Immature natural killer cell (primary cell): ENCODE measurements around the gene CCDC51. TPM values are rescaled to one million over a fixed set of nuclear protein-coding genes. Genes with fewer than 3 reads are reported as not detected.

Source experiments
- DNase-seq, 3 donors: peaks; one replicate each; pipeline ENCODE4 v3.0.0; 2022; ENCODE audit warnings: mixed read lengths in 1 of 3
- H3K27ac Mint-ChIP-seq, 6 donors: one replicate each; pipeline ENCODE4 v1.8.0; 2020; ENCODE audit warnings: mixed read lengths in 6 of 6, mild to moderate bottlenecking in 5 of 6, inconsistent platforms in 4 of 6, moderate library complexity in 3 of 6
- H3K27me3 Mint-ChIP-seq, 3 donors: one replicate each; pipeline ENCODE4 v1.8.0; 2020 to 2021; ENCODE audit warnings: low read depth in 3 of 3, mild to moderate bottlenecking in 3 of 3, mixed read lengths in 3 of 3, moderate library complexity in 3 of 3, inconsistent platforms in 1 of 3
- H3K36me3 Mint-ChIP-seq, 3 donors: one replicate each; pipeline ENCODE4 v1.8.0; 2020; ENCODE audit warnings: mixed read lengths in 3 of 3, inconsistent platforms in 2 of 3, mild to moderate bottlenecking in 2 of 3
- H3K4me1 Mint-ChIP-seq, 2 donors: one replicate each; pipeline ENCODE4 v1.8.0; 2020; ENCODE audit warnings: inconsistent platforms in 2 of 2, mild to moderate bottlenecking in 2 of 2, mixed read lengths in 2 of 2, moderate library complexity in 1 of 2
- H3K4me3 Mint-ChIP-seq, 5 donors: one replicate each; pipeline ENCODE4 v1.8.0; 2020; ENCODE audit warnings: mild to moderate bottlenecking in 5 of 5, mixed read lengths in 5 of 5, inconsistent platforms in 3 of 5, moderate library complexity in 3 of 5
- H3K9me3 Mint-ChIP-seq, 6 donors: one replicate each; pipeline ENCODE4 v1.8.0; 2020; ENCODE audit warnings: mild to moderate bottlenecking in 6 of 6, mixed read lengths in 6 of 6, inconsistent platforms in 4 of 6, moderate library complexity in 3 of 6
- polyA plus RNA-seq, 3 donors: library from polyadenylated mRNA; unstranded; fragments of 300-500 nt; fragmentation: Illumina TruSeq; gene quantifications; one replicate each; pipeline ENCODE4 v1.2.3, GENCODE V29; 2021

Gene CCDC51
- polyA plus RNA-seq, 3 donors from 2014 or later = 10.2 to 16.3 (median 10.6) TPM

DNA sequence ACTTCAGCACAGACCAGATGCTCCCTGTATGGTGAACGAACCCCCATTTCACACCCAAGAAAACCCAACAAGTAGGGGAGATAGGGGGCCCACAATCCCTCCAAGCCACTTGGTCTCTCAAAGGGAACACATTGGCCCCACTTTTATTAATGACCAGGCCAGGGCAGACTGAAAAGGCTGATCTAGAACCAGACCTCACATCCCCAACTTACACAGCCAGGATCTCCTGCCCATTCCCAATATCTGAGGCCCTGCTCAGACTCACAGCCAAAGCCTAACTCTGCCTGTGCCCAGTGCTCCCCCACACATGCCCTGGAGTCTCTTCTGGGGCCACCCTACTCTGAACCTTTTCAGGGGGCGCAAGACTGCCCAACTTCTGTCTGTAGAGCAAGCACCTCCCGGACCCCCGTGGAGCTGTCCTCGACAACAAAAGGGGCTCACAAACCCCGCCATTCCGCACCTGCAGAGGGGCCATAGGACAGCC lies 11.8 kb downstream of the CCDC51 start:
- peak overlapping the region in 2 of 6 donors; percentile 34 to 35 for H3K27ac Mint-ChIP-seq
- no peaks in the 10 kb centered on the region for H3K9me3 Mint-ChIP-seq
- peaks cover 2 to 4% (median 3%) of the 10 kb centered on the region in 3 donors for H3K27me3 Mint-ChIP-seq
- peak overlapping the region; percentile 53 to 70 (median 63) for H3K4me3 Mint-ChIP-seq
- H3K4me1 Mint-ChIP-seq = peaks cover 5 to 17% of the 10 kb centered on the region in 2 donors
- no peak for DNase-seq
- H3K36me3 Mint-ChIP-seq = peaks cover 0 to 7% (median 0%) of the 10 kb centered on the region in 3 donors

DNA sequence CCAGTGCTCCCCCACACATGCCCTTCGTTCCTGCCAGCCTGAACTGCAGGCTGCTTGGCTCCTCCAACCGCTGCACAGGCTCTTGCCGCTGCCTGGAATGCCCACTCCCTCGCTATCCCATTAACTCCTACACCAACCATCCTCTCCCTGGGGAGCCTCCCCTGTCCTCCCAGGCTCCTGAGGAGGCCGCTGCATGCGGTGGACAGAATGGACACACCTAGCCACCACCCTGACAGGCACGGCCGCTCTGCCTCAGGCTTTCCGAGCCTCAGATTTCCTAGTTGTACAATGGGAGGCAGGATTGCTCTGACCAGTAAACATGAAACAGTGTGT lies 12.3 kb downstream of the CCDC51 start:
- peaks cover 0 to 7% (median 0%) of the 10 kb centered on the region in 3 donors for H3K36me3 Mint-ChIP-seq
- no peak for DNase-seq
- H3K4me3 Mint-ChIP-seq = peak overlapping the region; percentile 53 to 70 (median 63)
- no peak overlapping the region for H3K27ac Mint-ChIP-seq
- H3K4me1 Mint-ChIP-seq = peaks cover 5 to 17% of the 10 kb centered on the region in 2 donors
- peaks cover 3 to 4% (median 4%) of the 10 kb centered on the region in 3 donors for H3K27me3 Mint-ChIP-seq
- no peaks in the 10 kb centered on the region for H3K9me3 Mint-ChIP-seq

DNA sequence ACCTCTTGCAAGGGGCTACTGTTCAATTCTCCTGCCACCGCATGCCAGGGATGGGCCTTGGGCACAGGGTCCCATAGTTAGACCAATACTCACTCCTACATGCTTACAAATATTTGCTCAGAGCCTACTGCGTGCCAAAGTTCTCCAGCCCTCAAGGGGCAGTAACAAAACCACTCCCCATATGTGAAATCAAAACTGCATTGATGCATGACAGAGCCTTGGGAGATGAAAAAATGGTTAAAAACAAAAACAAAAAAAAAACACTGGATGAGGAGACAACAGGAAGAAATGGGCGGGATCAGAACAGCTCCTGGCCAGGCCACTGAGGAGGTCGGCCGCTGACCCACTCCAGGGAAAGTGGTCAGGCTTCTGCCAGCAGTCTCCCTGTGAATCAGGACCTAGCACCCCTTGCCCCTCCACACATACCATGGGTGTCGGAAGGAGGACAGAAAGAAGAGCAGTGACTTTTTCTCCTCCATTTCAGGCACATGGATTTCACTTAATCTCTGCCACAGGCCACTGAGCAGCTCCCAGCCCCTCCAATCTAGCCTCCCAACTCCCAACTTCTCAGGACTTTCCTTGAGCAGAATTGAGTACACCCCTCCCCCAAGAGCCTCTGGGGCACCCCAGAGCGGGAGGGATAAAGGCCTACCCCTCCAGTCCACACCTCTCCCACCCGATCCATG lies 12.8 kb downstream of the CCDC51 start:
- Mint-ChIP-seq H3K27ac (peak overlapping the region in 1 of 6 donors; percentile 19), H3K4me3 (peak overlapping the region; percentile 4 to 61 (median 33)), H3K4me1 (peaks cover under 1 to 15% of the 10 kb centered on the region in 2 donors), H3K9me3 (no peaks in the 10 kb centered on the region), H3K36me3 (peaks cover 0 to 3% (median 0%) of the 10 kb centered on the region in 3 donors), H3K27me3 (peaks cover 3 to 4% (median 4%) of the 10 kb centered on the region in 3 donors)
- no peak for DNase-seq

DNA sequence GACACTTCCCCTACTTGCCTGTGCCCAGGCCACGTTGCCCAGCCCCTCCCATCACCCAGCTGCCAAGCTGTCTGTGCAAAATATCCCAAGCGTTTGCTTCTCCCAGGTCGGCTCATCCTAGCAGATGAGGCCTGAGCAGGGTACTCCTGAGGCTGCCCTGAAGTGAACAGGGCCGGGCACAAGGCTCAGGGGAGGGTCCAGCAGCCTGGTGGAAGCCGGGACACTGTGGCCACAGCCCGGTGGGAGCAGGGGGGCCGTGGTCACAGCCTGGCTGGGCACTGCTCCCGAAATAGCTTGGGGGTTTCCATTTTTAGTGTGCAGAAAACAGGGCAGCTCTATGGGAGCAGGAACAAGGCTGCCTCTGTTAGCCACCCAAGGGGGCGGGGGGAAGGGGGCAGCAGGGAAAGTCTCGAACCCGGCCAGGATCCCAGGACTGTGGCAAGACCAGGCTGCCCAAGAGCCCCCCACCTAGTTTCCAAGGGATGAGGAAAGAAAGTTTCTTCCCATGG lies 13.5 kb downstream of the CCDC51 start:
- H3K4me3 Mint-ChIP-seq = no peak overlapping the region
- H3K4me1 Mint-ChIP-seq = peaks cover 0 to 15% of the 10 kb centered on the region in 2 donors
- no peak for DNase-seq
- no peaks in the 10 kb centered on the region for H3K36me3 Mint-ChIP-seq
- peaks cover 3 to 4% (median 4%) of the 10 kb centered on the region in 3 donors for H3K27me3 Mint-ChIP-seq
- H3K27ac Mint-ChIP-seq = no peak overlapping the region
- no peaks in the 10 kb centered on the region for H3K9me3 Mint-ChIP-seq

DNA sequence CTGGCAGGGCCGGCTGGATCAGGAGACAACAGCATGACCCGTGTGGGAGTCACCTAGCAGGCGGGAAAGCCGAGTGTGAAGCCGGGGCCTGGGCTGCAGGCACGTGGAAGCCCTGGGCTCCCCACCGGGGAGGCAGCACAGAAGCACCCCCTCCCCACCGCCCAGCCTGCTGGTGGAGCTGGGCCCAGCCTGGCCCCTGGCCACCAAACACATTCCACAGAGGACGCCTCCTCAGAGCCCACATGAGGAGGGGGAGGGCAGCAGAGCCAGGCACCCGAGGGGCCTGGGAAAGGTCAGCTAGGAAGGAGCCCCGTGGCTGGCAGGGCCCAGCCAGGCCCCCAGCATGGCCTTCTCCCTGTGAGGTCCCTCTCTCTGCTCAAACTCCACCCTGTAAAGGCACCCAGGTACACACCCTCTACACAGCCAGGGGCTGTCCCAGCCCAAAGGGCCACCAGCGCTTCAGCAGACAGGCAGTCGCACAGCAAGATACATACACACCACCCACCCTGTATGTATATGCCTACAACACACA lies 14.6 kb downstream of the CCDC51 start:
- no peaks in the 10 kb centered on the region for H3K9me3 Mint-ChIP-seq
- no peak overlapping the region for H3K4me3 Mint-ChIP-seq
- peak overlapping the region in 1 of 6 donors; percentile 5 for H3K27ac Mint-ChIP-seq
- no peak for DNase-seq
- H3K36me3 Mint-ChIP-seq = no peaks in the 10 kb centered on the region
- H3K4me1 Mint-ChIP-seq = peaks cover 0 to 10% of the 10 kb centered on the region in 2 donors
- H3K27me3 Mint-ChIP-seq = peaks cover 3 to 4% (median 4%) of the 10 kb centered on the region in 3 donors

DNA sequence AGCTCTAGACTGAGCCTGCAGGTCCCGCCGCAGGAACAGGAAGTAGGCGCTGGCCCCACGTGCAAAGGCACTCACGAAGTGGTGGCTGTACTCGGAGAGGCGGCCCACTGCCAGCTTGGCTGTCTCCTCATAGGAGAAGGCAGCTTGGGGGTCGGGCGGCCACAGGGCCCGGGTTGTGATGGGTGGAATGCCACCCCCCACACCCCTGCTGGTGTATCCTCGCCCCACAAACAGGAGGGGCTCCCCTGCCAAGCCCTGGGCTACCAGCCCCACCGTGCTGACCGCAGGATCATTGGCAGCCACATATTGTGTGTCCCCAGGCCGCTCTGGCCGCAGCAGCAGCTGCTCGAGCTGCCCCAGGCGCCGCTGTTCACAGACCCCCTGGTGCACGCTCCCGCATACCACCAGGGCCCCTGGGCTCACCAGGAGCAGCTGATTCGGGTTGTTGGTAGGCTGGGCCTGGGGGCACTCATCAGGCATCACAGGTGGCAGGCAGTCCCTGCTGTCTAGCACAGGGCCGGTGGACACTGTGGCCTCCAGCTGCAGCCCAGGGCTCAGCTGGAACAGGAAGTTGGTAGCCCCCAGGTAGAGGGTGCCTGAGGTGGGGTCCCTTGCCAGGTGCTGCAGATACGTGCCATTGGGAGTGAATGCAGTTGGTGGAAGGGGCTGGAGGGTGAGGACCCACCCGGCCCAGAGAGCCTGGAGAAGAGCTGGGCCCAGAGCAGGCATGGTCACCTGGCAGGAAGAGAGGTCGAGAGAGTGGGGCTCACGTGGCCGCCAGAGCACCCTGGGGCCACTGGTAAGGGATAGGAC lies 15.8 kb downstream of the CCDC51 start:
- Mint-ChIP-seq H3K4me3 (no peak overlapping the region), H3K4me1 (peaks cover 0 to 3% of the 10 kb centered on the region in 2 donors), H3K27ac (no peak overlapping the region), H3K36me3 (no peaks in the 10 kb centered on the region), H3K27me3 (peaks cover 3 to 4% (median 4%) of the 10 kb centered on the region in 3 donors), H3K9me3 (no peaks in the 10 kb centered on the region)
- no peak for DNase-seq

DNA sequence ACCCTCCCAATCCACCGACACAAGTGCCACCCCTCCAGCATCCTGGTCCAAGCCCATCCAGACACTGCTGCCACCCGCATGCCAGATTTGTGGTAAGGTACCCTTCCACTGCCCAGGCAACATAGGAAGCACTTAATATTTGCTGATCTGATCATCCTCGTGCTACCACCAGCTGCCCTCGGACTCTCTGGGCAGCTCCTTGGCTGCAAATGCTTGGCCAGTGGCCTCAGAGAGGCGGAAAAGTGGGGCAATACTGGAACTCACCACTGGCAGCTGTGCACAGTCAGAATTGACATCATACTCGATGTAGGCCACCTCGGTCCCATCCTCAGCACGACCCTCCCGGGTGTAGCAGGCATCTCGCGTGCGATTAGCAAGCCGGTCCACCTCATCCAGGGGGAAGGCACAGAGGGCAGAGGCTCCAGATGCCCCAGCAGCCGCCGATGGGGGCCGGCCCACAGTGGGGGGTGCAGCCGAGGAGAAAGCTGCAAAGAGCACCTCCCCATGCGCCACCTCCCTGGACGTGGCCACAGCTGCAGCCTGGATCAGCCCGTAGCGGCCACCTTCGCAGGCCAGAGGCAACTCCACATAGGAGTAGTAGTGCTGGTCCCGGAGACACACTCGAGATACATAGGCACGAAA lies 16.6 kb downstream of the CCDC51 start:
- Mint-ChIP-seq H3K9me3 (no peaks in the 10 kb centered on the region), H3K4me3 (no peak overlapping the region), H3K4me1 (peaks cover 0 to 3% of the 10 kb centered on the region in 2 donors), H3K27me3 (peaks cover 3 to 5% (median 4%) of the 10 kb centered on the region in 3 donors), H3K27ac (no peak overlapping the region), H3K36me3 (no peaks in the 10 kb centered on the region)
- DNase-seq = no peak

DNA sequence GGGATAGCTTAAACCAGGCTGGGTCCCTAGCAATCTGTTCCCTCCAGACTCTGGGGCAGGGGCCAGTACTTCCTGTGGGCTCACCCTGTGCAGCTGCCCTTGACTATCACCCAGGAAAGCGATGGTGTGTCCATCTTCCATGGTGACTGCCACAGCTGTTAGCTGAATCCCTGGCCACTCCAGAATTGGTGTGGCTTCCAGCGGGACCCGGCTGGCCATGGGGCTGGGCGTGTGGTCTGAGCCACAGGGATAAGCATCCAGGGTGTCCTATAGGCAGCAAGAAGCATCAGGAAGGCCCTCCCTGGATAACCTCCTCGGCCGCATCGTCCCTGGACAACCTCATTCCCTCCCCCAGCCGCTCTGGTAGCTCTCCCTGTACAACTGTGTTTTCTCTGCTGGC lies 17.2 kb downstream of the CCDC51 start:
- H3K27me3 Mint-ChIP-seq = peaks cover 3 to 5% (median 4%) of the 10 kb centered on the region in 3 donors
- no peak overlapping the region for H3K4me3 Mint-ChIP-seq
- no peaks in the 10 kb centered on the region for H3K4me1 Mint-ChIP-seq
- no peaks in the 10 kb centered on the region for H3K36me3 Mint-ChIP-seq
- H3K9me3 Mint-ChIP-seq = no peaks in the 10 kb centered on the region
- H3K27ac Mint-ChIP-seq = no peak overlapping the region
- DNase-seq = no peak

DNA sequence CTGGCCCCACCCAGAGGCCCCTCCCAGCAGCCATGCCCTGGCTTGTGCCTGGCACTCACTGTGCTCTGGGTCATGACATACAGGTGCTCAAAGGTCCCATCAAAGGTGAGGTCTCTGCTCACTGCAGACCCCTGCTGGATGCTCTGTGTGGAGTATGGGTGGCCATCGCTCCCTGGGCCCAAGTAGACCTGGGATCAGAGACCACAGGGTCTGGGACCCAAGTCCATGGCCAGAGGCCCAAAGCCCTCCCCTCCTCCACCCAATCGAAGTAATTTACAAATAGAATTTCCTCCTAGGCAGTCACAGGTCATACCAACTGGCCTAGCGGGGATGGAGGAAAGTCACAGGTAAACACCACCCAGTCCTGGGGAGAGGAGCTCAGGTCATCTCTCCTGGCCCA lies 17.6 kb downstream of the CCDC51 start:
- H3K27ac Mint-ChIP-seq = no peak overlapping the region
- H3K9me3 Mint-ChIP-seq = no peaks in the 10 kb centered on the region
- no peaks in the 10 kb centered on the region for H3K4me1 Mint-ChIP-seq
- no peak for DNase-seq
- H3K36me3 Mint-ChIP-seq = no peaks in the 10 kb centered on the region
- no peak overlapping the region for H3K4me3 Mint-ChIP-seq
- peaks cover 3 to 4% (median 4%) of the 10 kb centered on the region in 3 donors for H3K27me3 Mint-ChIP-seq

DNA sequence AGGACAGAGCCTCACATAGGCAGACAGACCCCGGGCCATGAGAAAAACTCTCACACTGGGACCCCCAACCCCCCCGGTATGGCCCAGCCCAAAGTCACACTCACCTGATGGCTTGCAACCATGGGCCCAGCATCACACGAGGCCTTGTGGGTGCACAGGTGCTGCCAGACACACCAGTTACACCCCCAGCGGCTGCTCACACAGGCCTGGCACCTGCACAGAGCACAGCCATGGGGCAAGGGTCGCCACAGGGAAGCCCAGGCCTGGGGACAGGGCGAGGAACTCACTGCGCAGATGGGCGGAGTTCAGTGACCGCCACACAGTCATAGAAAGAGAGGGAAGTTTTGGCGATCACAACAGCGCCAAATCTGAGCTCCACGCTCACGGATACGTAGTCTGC lies 19.4 kb downstream of the CCDC51 start:
- DNase-seq = no peak
- Mint-ChIP-seq H3K27ac (no peak overlapping the region), H3K4me1 (no peaks in the 10 kb centered on the region), H3K9me3 (no peaks in the 10 kb centered on the region), H3K36me3 (no peaks in the 10 kb centered on the region), H3K4me3 (no peak overlapping the region), H3K27me3 (peaks cover 0 to 3% (median 2%) of the 10 kb centered on the region in 3 donors)

DNA sequence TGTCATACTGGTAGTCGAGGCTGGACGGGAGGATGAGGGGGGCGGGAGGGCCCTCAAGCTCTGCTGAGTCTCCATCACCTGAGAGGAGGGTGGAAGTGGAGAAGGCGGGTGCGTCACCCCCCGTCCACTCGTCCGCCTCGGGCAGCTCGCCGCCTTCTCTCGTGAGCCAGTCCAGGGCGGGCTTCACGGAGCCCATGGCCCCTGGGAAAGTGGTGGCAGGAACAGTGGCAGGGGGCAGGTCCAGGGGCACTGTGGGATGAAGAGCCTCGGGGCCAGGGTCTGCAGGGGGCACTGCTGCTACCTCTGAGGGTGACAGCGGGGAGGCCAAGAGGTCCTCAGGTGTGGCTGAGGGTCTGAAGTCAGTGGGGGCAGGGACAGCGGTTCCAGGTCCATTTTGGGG lies 20.3 kb downstream of the CCDC51 start:
- Mint-ChIP-seq H3K4me3 (no peak overlapping the region), H3K9me3 (no peaks in the 10 kb centered on the region), H3K27ac (no peak overlapping the region), H3K36me3 (no peaks in the 10 kb centered on the region), H3K27me3 (peaks cover 0 to 3% (median 2%) of the 10 kb centered on the region in 3 donors), H3K4me1 (no peaks in the 10 kb centered on the region)
- no peak for DNase-seq

DNA sequence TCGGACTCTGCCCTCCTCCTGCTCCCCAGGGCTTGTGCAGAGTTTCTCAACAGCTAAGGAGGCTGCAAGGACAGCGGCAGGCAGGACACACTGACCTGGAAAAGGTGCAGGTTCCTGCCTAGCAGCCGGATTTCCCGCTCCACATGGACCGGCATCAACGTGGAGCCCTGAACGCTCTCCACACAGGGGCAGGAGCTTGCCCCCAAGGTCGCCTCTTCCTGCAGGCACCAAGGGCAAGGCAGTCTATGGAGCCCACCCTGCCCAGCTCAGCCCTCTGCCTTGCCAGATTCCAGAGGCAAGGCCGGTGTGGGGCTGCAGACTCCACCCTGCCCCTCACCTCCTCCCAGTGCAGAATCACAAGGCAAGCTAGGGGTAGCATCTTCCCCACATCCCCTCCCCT lies 20.8 kb downstream of the CCDC51 start:
- no peak for DNase-seq
- no peaks in the 10 kb centered on the region for H3K9me3 Mint-ChIP-seq
- peaks cover 0 to 3% (median 2%) of the 10 kb centered on the region in 3 donors for H3K27me3 Mint-ChIP-seq
- no peak overlapping the region for H3K27ac Mint-ChIP-seq
- H3K4me1 Mint-ChIP-seq = no peaks in the 10 kb centered on the region
- no peak overlapping the region for H3K4me3 Mint-ChIP-seq
- no peaks in the 10 kb centered on the region for H3K36me3 Mint-ChIP-seq

DNA sequence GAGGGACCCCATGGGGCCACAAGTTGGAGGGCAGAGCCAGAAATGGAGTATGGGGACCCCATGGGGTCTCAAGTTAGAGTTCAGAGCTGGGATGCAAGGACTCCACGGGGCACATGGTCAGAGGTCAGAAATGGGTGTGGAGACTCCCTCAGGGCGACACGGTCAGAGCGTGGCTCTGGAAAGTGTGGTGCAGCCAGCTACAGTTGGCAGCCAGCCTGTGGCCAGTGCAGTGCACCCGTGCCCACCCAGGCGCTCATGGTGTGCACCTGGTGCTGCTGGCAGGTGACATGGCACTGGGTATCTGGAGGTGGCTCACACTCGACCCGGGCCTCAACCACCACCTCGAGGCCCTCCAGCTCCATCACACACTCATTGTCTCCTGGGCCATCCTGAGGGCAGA lies 21.3 kb downstream of the CCDC51 start:
- DNase-seq = no peak
- peaks cover 0 to 3% (median 2%) of the 10 kb centered on the region in 3 donors for H3K27me3 Mint-ChIP-seq
- H3K4me3 Mint-ChIP-seq = no peak overlapping the region
- no peaks in the 10 kb centered on the region for H3K4me1 Mint-ChIP-seq
- H3K9me3 Mint-ChIP-seq = no peaks in the 10 kb centered on the region
- no peak overlapping the region for H3K27ac Mint-ChIP-seq
- H3K36me3 Mint-ChIP-seq = no peaks in the 10 kb centered on the region
